Dermis blood vessel endothelial cell (primary cell): Measurements from ENCODE around the gene MYH11. TPM values are rescaled to one million over a fixed set of nuclear protein-coding genes. Genes with fewer than 3 reads are reported as not detected.

ENCODE experiments used
- DNase-seq: peaks from one replicate; pipeline ENCODE4 v3.0.0; 2010
- total RNA-seq: library from RNA; depleted of rRNA; stranded (reverse); fragments of >200 nt; gene quantifications from 2 replicates; pipeline ENCODE4 v1.2.3, GENCODE V29; 2014

The MYH11 gene
- total RNA-seq, 1 donor from 2014 or later: not detected

DNA sequence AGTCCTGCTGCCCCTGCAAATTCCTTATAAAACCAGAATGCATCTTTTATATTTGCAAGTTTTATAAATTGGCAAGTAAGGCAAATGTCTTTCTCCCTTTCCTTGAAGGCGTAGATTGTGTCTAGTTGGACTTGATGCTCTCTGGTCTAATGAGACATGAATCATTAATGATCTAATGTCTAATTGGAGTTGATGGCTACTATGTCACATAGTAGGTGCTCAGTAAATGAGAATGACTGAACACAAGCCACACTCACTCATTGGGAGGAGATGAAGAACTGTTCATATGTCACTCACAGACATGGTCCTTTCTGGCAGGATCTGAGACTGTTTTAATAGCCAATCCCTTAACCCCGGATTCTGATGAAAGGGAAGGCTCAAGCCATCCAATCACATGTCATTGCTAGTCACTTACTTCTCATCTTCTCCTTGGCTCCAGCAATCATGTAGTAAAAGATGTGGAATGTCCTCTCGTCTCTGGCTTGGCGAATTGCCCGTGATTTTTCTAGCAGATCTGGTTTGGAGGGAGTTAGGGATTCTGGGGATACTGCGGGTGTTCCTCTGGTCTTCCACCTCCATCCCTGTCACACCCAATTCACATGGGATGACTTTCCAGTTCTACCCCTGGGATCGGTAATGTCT, 81.0 kb downstream of the MYH11 start:
- DNase-seq: no peak

DNA sequence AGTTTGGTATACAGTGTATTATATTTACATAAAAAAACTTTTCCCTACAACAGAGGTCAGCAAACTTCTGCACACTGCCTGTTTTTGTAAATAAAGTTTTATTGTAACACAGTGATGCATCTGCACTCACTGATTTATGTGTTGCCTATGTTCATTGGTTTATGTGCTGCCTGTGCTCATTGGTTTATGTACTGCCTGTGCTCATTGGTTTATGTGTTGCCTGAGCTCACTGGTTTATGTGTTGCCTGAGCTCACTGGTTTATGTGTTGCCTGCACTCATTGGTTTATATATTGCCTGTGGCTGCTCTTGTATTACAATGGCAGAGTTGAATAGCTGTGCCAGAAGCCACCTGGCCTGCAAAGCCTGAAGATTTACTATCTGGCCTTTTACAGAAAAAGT, 81.6 kb downstream of the MYH11 start:
- DNase-seq: no peak

DNA sequence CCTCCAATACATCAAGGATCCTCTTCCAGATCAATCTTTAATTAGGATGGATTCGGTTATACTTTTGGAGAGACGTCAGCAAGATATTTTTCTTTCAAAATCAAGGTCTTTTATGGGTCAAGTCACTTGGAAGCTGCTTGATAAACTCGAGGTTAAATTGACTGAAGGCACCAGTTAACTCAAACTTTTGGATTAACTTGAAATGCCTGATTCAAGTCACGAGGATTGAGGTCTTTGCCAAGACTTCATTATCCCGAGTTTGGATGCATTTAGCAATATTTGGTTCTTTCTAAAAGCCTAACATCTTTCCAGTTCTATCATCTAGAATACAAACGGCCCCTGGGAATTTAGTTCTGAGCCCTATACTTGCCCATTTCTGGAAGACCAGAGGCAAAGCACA, 82.9 kb downstream of the MYH11 start:
- DNase-seq: no peak

DNA sequence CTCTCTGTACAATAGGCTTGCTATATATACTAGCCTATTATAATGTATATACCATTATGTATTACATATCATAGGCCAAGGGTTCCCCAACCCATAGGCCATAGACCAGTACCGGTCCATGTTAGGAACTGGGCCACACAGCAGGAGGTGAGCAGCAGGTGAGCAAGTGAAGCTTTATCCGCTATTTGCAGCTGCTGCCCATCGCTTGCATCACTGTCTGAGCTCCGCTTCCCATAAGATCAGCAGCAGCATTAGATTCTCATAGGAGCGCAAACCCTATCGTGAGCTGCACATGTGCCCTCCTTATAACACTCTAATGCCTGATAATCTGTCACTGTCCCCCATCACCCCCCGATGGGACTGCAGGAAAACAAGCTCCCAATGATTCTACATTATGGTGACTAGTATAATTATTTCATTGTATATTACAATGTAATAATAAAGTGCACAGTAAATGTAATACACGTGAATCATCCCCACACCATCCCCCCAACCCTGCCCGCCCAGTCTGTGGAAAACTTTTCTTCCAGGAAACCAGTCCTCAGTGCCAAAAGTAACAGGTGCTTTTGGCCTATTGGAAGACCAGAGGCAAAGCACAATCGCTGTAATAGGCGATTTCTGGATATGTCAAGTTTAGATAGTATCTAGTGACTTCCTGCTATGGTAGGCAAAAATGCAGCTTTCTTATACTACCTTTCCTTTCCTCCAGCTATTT, 84.1 kb downstream of the MYH11 start:
- peak; percentile 53 for DNase-seq

DNA sequence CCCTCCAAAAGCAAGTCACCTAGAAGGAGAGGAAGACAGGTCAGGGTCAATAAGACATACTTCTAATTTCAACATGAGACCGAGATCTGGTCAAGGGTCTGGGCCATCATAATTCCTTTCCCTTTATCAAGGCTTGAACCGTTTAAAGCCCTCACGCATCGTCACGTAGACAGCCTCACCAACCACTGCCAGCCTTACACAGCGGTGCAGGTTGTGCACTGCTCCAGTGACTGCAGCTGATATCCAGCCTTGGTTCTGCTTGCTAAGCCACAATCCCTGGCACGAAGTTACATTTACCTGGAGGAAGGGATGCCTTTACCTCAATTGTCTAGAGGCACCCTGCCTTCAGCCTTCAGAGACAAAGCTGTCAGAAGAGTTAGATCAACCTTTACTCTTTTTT, 85.1 kb downstream of the MYH11 start:
- no peak for DNase-seq

DNA sequence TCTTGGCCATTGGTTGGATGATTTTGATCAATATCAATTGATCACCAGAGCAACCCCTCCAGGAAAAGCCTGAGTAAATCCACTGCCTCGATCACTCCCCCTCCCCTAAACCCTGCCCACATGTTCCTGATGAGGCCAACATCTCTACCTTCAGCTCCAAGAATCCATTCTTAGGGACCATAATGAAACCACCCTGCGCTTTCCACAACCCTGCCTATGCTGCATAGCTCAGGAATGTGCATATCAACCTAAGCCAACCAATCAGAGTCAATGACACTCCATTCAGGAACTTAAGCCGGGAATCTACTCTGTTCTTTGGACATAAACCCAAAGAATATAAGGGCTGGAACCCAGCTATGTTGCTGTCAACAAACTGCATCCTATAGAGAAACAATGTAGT, 86.3 kb downstream of the MYH11 start:
- peak; percentile 72 for DNase-seq

DNA sequence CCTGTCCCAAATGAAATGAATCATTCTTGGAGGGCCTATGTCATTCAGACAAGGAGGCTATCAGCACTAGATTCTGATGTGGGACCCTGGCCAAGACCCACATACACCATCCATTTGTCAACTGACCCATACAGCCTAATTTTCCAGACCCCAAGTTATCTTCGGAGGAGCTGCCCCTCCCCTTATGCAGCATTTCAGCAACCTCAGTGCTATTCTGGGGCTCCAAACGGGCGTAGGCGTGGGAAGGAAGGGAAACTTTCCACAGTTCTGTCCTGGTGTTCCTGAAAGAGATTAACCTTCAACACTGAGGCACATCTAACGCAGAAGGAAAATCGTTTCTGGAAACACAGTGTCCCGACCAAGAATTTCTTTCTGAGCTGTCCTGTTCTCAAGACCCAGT, 86.7 kb downstream of the MYH11 start:
- DNase-seq: peak; percentile 60

DNA sequence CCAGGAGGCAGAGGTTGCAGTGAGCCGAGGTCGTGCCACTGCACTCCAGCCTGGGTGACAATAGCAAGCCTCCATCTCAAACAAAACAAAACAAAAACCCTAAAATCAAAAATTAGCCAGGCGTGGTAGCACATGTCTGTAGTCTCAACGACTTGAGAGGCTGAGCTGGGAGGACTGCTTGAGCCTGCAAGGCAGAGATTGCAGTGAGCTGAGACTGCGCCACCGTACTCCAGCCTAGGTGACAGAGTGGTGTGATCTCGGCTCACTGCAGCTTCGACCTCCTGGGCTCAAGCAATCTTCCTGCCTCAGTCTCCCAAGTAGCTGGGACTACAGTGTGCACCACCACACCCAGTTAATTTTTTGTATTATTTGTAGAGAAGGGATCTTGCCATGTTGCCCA, 87.6 kb downstream of the MYH11 start:
- DNase-seq: no peak

DNA sequence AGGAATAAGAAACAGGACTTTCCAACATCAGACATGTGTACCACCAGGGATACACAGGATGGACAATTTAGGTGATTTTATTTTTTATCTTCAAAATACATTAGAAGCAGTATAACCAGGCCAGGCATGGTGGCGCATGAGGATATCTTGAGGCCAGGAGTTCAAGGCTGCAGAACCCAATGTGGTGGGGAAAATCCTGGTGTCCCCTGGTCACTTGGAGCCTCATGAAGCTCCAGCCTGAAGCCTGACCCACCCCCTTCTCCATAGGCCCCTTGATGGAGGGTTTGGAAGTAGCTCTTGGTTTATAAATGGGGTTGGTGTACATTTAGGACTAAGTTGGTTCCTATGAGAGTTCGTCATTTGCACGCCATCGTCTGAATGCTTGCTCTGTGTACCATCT, 88.6 kb downstream of the MYH11 start:
- DNase-seq: no peak

DNA sequence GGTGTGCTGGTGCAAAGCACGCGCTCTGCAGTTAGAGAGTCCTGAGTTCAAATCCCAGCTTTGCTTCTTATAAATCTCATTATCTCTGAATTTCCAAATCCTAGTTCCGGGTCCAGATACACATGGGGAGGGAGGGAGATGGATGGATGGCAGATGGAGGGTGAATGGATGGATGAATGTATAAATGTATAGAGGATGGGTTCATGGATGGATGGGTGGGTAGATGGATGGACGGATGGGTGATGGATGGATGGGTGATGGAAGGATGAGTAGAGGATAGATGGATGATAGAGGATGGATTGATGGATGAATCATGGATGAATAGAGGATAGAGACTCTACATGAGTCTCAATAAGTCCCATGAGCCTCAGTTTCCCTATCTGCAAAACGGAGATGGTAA, 89.9 kb downstream of the MYH11 start:
- DNase-seq: no peak

DNA sequence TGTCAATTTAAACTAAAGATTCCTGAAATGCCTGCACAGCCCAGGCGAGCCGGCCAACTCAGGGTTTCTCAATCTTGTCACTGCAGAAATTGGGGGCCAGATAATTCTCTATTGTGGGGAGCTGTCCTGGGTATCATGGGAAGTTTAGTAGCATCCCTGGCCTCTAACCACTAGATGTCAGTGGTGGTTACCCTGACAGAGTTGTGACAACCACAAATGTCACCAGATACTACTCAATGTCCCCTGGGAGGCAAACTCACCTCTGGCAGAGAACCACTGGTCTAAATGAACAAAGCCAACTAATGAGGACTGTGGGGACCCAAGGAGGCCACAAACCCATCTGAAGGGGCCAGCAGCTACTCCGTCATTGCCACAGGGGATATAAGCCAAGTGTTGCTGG, 90.9 kb downstream of the MYH11 start:
- peak; percentile 64 for DNase-seq

DNA sequence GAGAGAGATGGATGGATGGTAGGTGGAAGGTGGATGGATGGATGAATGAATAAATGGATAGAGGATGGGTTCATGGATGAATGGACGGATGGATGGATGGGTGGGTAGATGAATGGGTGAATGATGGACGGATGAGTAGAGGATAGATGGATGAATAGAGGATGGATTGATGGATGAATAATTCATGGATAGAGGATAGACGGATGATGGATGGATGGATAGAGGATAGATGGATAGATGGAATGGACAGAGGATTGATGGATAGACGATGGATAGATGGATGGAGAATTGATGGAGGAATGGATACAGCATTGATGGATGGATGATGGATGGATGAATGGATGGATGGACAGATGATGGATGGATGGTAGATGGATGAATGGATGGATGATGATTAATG, 91.7 kb downstream of the MYH11 start:
- no peak for DNase-seq

DNA sequence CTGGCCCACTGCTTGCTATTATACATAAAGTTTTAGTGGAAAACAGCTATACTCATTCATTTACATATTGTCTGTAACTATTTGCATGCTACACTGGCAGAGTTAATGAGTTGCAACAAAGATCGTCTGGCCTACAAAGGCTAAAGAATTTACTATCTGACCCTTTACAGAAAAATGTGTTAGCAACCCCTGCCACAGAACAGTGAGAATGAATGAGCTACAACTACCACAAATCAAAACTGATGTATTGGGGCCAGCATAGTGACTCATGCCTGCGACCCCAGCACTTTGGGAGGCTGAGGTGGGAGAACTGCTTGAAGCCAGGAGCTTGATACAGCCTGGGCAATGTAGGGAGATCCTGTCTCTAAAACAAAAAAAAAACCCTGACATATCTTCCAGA, 92.7 kb downstream of the MYH11 start:
- DNase-seq: no peak

DNA sequence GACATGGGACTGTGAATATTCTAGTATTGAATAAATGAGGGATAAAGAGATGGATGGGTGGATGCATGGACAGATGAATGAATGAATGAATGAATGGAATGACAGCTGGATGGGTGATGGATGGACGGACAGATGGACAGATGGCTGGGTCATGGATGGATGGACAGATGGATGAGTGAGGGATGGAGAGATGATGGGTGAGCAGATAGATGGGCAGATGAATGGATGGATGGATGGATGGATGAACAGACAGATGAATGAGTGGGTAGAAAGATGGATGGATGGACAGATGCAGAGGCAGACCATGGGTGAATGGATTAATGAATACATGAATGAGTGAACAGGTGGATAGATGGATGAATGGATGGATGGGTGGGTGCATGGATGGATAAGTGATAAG, 96.7 kb downstream of the MYH11 start:
- DNase-seq: no peak

DNA sequence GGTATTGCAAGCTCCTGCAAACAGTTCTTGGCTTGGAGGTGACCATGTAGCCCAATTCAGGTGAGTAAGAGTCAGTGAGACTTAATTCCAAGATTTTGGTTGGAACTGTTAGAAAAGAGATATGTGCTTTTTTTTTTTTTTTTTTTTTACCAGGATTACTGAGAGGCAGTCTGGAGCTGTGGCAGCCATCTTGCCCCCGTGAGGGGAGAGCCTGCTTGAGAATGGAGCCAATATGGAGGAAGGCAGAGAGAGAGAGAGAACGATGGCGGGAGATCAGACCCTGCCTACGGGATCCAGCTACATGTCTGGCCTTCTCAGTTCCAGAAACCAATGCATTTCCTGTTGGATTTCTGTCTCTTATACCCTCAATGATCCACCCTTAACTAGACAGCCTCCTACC, 97.8 kb downstream of the MYH11 start:
- no peak for DNase-seq

DNA sequence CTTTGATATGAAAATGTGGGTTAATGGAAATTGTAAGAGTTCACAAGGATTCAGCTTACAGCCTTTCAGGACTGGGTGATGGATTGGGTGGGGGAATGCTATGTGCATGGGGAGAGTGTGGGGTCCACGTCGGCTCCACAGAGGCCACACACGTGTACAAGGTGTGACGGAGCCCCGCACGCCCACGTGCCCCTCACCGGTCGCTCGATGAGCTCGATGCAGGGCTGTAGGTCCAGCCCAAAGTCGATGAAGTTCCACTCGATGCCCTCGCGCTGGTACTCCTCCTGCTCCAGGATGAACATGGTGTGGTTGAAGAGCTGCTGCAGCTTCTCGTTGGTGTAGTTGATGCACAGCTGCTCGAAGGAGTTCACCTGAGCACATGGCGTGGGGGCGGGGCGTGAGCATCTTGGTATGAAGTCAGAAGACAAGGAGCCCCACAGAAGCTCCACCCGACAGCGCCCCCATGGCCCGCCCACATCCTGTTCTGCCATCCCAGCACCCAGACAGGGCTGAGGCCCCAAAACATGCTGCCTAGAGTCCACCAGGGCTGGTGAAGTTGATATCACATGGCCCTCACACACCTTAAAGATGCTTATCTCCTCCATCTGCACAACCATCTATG, 99.1 kb downstream of the MYH11 start:
- no peak for DNase-seq

DNA sequence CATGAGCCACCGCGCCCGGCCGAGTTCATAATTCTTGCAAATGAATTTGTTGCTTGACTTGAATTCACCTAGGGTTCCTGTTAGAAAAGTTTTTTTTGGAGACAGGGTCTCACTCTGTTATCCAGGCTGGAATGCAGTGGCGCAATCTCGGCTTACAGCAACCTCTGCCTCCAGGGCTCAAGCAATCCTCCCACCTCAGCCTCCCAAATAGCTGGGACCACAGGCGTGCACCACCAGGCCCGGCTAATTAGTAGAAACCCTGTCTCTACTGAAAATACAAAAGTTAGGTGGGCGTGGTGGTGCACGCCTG, 99.8 kb downstream of the MYH11 start:
- DNase-seq: no peak

DNA sequence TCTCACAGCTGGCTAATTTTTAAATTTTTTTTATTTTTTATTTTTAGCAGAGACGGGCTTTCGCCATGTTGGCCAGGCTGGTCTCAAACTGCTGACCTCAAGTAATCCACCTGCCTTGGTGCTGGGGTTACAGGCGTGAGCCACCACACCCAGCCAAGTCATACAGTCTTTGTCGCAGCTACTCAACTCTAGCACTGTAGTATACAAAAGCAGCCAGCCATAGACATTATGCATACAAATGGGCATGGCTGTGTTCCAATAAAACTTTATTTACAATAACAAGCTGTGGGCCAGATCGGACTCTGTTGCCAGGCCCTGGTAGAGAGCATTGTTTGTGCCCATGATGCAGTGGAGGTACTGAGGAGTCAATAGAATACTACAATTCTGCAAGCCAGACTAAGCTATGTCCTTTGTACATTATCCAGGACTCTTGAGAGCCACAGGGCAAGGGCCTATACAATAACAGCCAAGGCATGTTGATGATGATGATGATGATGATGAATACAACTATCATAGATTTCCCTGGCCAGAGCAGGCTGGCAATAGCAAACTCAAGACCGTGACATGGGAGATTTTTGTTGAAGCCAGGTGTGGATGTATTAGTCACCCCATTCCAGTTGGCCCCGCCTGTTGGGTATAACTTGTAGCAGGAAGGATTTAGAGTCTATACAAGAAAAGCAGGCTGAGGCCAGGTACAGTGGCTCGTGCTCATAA, 101.8 kb downstream of the MYH11 start:
- DNase-seq: no peak

DNA sequence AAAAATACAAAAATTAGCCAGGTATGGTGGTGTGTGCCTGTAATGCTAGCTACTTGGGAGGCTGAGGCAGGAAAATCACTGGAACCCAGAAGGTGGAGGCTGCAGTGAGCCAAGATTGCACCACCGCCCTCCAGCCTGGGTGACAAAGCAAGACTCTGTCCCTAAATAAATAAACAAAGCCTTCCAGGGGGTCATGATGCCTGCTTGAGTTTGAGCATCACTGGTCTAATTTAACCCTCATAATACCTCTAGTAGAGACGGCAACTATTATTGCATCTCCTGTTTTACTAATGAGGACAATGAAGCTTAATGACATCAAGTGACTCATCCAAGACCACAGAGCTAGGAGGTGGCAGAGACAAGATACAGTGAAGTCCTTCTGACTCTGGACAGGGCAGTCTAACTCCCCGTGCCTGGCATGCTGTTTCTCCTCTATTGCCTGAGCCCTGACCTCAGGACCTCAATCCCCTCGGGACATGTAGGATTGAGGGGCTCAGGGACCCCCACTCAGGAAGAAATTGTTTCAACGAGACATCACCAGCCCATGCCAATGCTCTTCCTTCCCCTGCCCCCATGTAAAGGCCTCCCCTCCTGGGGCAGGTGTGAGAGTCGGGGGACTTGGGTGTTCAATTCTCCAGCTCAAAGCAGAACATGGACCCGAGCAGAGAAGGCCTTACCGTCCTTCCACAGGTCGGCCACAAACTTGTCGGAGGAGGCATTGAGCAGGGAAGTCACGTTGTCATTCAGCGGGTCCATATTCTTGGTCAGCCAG, 103.9 kb downstream of the MYH11 start:
- DNase-seq: no peak

DNA sequence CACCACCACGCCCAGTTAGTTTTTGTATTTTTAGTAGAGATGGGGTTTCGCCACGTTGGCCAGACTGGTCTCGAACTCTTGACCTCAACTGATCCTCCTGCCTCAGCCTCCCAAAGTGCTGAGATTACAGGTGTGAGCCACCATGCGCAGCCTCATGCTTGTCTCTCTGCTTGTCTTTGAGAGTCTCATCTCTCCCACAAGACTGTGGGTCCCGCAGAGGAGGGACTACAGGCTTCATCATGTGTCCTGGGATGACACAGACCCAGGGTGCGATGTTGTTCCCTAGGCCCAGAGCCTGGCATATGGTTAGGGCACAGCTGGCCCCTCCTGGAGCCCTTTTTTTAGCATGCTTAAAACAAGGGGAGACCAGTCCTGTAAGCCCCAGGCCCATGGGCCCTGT, 104.9 kb downstream of the MYH11 start:
- no peak for DNase-seq

DNA sequence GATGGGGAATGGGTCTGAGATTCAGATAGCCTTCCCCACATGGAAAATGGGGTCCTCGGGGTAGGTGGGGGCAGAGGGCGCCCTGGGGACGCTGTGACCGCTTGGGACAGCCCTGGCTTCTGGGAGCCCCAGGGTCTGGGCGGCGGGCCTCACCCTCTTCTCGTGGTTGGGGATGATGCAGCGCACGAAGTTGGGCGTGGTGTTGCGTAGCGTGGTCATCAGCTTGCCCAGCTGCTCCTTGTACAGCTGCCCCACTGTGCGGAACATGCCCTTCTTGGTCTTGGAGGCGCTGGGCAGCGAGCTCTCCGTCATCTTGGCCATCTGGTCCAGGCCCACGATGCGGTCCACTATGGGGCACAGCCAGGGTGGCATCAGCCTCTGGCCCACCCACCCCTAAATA, 106.8 kb downstream of the MYH11 start:
- no peak for DNase-seq

DNA sequence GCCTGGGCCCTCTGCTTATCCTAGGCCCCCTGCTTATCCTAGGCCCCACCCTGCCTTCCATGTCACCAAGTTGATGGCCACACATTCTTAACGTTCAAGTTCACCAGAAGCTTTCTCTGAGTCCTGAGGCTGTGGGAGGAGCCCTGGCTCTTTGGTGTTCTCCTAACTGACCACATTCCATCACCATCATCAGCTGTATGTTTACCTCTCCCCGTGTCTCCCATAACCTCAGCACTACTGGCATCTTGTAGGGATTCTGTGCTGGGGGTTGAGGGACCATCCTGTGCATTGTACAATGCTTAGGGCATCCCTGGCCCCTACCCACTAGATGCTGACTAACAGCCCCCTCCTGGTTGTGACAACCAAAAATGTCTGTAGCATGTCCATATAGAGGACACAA, 107.5 kb downstream of the MYH11 start:
- DNase-seq: no peak

DNA sequence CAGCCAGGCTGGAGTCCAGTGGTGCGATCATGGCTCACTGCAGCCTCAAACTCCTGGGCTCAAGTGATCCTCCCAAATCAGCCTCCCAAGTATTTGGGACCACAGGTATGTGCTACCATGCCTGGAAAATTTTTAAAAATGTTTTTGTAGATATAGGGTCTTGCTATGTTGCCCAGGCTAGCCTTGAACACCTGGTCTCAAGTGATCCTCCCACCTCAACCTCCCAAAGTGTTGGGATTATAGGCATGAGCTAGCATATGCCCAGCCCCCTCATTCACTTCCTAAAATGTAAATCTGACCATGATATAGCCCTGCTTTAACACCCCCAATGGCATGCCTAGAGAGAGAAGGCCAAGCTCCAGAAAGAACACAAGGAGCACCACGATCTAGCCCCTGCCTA, 108.2 kb downstream of the MYH11 start:
- DNase-seq: no peak
